ENCODE results near the gene SLC16A11. TPM values are rescaled to one million over a fixed set of nuclear protein-coding genes. Genes with fewer than 3 reads are reported as not detected.

Gene SLC16A11
- total RNA-seq, 1 experiment from 2014 or later = 0.48 TPM

DNA sequence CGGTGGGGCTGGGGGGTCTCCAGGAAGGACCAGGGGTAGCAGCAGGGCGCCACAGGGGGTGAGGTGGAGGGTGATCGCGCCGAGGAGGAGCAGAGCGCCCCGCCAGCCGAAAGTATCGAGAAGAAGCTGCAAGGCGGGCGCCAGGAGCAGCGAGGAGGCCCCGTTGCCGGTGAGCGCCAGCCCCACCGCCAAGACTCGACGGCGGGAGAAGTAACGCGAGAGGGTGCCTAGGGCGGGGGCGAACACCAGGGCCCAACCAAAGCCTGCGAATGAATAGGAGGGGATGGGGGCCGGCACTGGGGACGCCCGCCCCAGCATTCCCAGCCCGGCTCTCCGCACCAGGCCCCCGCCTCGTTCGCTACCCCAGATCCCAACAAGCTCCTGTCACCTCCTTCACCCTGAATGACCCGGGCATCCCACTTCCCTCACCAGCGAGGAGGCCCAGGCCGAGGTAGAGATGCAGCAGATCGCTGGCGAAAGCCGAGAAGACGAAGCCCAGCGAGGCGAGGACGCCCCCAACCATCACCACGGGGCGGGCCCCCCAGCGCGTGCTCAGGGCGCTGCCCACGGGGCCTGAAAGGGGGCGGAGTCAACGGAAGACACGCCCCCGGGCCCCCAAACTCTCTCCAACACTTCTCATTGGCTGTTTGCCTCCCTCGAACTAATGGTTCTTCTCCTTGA lies 1.3 kb downstream of the SLC16A11 start:
- Mint-ChIP-seq H3K36me3 (no peaks in the 10 kb centered on the region), H3K4me1 (peaks cover 27% of the 10 kb centered on the region), H3K27ac (no peak overlapping the region), H3K4me3 (peak overlapping the region; percentile 66), H3K27me3 (ENCODE audit: low read depth) (peaks cover 57% of the 10 kb centered on the region), H3K9me3 (no peaks in the 10 kb centered on the region)
- ChIA-PET CTCF (interaction anchor here (0.6 to 2.9 kb wide), 8 partner anchors 9 to 447 kb away, joined by 3 to 15 read pairs (median 6); no protein-coding TSS in a partner anchor), POLR2A (interaction anchor here (1.0 to 1.5 kb wide), 2 partner anchors 19 to 135 kb away, joined by 3 to 4 read pairs; no protein-coding TSS in a partner anchor)
- peak; percentile 11 for ATAC-seq
- DNase-seq (ENCODE audit: low spot score) = peak; percentile 52
- TF ChIP-seq ZNF423 (CRISPR knock-in tag; IDR thresholded peaks at IDR 0.05) (peak; percentile 26; the same call in 1 of the 2 replicates), FOXP4 (CRISPR knock-in tag; IDR thresholded peaks at IDR 0.05) (peak; percentile 15), ZNF232 (CRISPR knock-in tag; IDR thresholded peaks at IDR 0.05) (0 out of 2 replicates have a peak, but pooled peaks have one; percentile 7), STAT6 (CRISPR knock-in tag; conservative IDR thresholded peaks at IDR 0.05; ENCODE audit: low read depth) (no peak), ZNF219 (CRISPR knock-in tag; IDR thresholded peaks at IDR 0.05; ENCODE audit: borderline replicate concordance) (no peak), IRF1 (CRISPR knock-in tag; IDR thresholded peaks at IDR 0.05) (no peak), ATF2 (CRISPR knock-in tag; IDR thresholded peaks at IDR 0.05; ENCODE audit: borderline replicate concordance, low read depth) (no peak), ZNF317 (CRISPR knock-in tag; IDR thresholded peaks at IDR 0.05; ENCODE audit: borderline replicate concordance, low read depth) (no peak), ZMAT4 (CRISPR knock-in tag; IDR thresholded peaks at IDR 0.05) (no peak), NFYB (CRISPR knock-in tag; conservative IDR thresholded peaks at IDR 0.05; ENCODE audit: low read depth) (0 out of 2 replicates have a peak, but pooled peaks have one; percentile 9), CBFB (CRISPR knock-in tag; IDR thresholded peaks at IDR 0.05; ENCODE audit: low read depth) (no peak), SP1 (CRISPR knock-in tag; conservative IDR thresholded peaks at IDR 0.05) (peak; percentile 77), FOXP1 (CRISPR knock-in tag; IDR thresholded peaks at IDR 0.05; ENCODE audit: borderline replicate concordance) (0 out of 2 replicates have a peak, but pooled peaks have one; percentile 10), IRF2 (CRISPR knock-in tag; IDR thresholded peaks at IDR 0.05; ENCODE audit: borderline replicate concordance, low read depth) (no peak), CREB1 (CRISPR knock-in tag; IDR thresholded peaks at IDR 0.05) (peak; percentile 66; the same call in 1 of the 2 replicates), USF2 (CRISPR knock-in tag; IDR thresholded peaks at IDR 0.05) (peak; percentile 25; the same call in 1 of the 2 replicates), CTCF (IDR thresholded peaks at IDR 0.05) (no peak), CREM (CRISPR knock-in tag; IDR thresholded peaks at IDR 0.05) (no peak), E2F5 (CRISPR knock-in tag; IDR thresholded peaks at IDR 0.05) (no peak), ZNF281 (CRISPR knock-in tag; IDR thresholded peaks at IDR 0.05) (0 out of 2 replicates have a peak, but pooled peaks have one; percentile 23)
- TF ChIP-seq, protein P1, sequence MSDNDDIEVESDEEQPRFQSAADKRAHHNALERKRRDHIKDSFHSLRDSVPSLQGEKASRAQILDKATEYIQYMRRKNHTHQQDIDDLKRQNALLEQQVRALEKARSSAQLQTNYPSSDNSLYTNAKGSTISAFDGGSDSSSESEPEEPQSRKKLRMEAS (CRISPR knock-in tag; IDR thresholded peaks at IDR 0.05) = peak; percentile 80
